HG02610 (cell line): ENCODE results near the gene MAP4.
"Not testable (repeated sequence)": the region's sequence is repeated elsewhere in the genome, so short reads cannot be mapped to it uniquely, and the experiment has no call there.

Experiments used
- ATAC-seq: cut with Tn5 transposase; IDR thresholded peaks from one replicate; pipeline ENCODE4 v1.9.1; 2021; ENCODE audit warnings: mild to moderate bottlenecking, moderate library complexity; ENCODE audit not compliant: unreplicated experiment

MAP4 gene

GRCh38 chr3:47897954-47898353 lies 118.3 kb downstream of the MAP4 start:
- no peak for ATAC-seq

DNA sequence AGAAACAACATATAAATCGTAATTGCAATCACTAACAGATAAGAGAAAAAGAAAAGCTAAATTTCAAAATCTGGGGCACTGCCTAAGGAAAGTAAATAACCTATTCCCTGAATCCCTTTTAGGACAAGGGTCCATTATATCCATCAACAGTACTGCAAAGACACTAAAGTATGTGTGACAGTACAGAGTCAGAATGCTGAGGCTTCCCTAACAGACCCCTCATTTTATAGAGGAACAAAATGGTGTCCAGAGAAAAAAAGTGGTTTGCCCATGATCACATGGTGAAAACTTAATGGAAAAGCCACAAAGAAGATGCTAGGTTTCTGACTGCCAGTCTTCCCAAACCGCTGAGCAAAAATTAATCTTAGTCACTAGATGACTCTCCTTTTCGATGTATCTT lies 119.5 kb downstream of the MAP4 start:
- ATAC-seq, result no peak

- ATAC-seq, result no peak
Measured at GRCh38 chr3:47895241-47895640, 121.0 kb downstream of the MAP4 start.

DNA sequence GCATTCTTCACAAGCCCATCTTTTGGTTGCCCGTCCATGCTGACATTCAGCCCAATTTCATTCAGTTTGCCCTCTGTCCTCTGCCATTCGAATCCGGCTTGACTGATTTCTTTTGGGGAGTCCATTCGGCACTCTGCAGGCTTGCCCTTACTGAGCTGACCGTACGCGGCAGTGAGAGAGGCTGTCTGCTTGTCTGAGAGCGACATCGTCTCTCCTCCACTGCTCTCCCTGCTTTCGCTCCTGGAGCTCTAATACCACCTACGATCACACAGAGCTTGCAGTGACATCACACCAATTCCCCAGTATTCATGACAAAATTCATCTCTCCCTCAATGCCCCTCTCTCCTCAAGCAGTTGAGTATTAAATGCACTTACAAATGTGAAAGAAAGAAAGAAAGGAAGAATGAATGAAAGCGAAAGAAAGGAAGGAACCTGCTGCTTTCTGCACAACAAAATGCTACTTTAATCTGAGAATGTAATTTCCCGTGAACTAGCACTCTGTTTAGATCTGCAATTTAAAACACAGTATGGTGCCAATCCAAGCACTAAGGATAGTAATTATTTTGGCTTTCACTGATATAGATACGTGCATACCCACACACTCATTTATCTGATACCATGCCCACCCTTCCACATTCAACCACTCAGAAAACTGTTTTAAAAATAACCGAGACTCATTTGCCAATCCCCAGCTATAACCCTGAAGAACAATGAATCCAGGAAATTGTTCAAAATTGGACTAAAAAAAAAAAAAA lies 123.8 kb downstream of the MAP4 start:
- no peak for ATAC-seq

- no peak for ATAC-seq
Measured at GRCh38 chr3:47891613-47892005, 124.6 kb downstream of the MAP4 start.

DNA sequence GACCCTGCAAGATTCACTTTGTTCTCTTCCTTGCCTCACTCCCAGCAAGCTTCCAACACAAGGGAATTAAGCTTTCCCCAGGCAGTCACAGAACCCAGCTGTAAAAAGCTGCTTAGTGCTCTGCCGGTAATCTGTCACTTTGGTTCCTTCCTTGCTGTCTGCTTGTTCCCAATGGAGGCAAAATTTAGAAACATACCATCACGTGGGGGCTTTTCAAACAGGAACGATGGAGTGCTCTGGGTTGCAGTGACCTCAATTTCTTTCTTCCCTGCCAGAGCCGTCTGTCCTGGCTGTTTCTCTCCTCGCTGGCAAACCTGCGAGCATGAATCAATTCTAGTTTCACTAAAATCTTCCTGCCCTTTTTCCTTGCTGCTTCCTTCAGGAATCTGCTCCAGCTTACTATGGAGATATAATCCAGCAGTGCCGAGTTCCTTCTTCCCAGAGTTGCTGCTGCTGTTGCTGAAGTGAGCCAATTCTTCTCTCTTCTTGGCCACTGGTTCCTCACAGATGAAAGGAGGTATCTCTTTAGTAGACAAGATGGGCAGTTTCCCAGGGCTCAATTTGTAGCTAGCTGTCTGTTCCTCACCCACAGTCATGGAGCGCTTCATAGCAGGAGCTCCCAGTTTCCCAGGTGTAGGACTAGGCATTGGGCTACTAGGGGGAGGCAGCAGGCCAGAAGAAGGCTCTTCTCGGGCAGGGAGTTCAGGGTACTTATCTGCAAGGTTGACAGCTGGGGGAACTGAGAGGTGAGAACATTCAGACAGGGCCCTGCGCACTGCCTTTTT lies 125.2 kb downstream of the MAP4 start:
- no peak for ATAC-seq

- no peak for ATAC-seq
Measured at GRCh38 chr3:47890126-47890827, 125.9 kb downstream of the MAP4 start.

- ATAC-seq, result no peak
Measured at GRCh38 chr3:47888986-47889757, 127.0 kb downstream of the MAP4 start.

DNA sequence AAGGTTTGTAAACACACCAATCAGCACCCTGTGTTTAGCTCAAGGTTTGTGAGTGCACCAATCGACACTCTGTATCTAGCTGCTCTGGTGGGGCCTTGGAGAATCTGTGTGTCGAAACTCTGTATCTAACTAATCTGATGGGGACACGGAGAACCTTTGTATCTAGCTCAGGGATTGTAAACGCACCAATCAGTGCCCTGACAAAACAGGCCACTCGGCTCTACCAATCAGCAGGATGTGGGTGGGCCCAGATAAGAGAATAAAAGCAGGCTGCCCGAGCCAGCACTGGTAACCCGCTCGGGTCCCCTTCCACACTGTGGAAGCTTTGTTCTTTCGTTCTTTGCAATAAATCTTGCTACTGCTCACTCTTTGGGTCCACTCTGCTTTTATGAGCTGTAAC lies 128.2 kb downstream of the MAP4 start:
- ATAC-seq, result not testable (repeated sequence)

DNA sequence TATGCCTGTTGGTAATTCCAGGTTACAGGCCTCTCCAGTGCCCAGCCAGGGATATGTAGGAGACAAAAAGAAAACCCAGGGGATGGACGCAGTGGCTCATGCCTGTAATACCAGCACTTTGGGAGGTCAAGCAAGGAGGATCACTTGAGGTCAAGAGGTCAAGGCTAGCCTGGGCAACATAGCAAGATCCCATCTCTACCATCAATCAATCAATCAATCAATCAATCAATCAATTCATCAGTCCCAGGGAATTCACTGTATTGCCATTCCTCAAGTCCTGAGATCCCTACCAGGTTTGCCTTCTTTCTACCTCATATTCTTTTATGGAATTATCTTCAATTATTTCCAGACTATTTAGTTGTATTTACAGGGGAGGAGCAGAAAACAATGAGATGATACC lies 131.0 kb downstream of the MAP4 start:
- no peak for ATAC-seq

DNA sequence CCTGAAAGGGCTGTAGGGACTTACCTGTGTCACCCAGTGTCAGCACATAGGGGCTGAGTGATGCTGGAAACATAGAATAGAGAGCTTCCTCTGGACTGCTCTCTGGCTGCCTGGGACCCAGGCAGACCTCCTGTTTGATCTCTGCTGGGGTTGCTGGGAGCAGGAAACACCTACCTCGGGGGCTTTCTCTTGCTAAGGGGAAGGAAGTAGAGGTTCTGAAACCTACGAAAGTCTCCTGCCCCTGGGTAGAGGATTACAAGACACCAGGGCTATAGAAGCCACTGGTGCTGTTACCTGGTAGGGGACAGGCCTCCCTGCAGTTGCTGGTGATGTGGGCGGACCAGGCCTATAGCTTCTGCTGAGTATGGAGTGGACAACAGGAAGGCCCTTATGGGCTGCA lies 131.6 kb downstream of the MAP4 start:
- ATAC-seq, result no peak

- ATAC-seq, result no peak
Measured at GRCh38 chr3:47882338-47882737, 133.9 kb downstream of the MAP4 start.

- no peak for ATAC-seq
Measured at GRCh38 chr3:47877719-47878118, 138.5 kb downstream of the MAP4 start.

GRCh38 chr3:47877290-47877689 lies 138.9 kb downstream of the MAP4 start:
- no peak for ATAC-seq

DNA sequence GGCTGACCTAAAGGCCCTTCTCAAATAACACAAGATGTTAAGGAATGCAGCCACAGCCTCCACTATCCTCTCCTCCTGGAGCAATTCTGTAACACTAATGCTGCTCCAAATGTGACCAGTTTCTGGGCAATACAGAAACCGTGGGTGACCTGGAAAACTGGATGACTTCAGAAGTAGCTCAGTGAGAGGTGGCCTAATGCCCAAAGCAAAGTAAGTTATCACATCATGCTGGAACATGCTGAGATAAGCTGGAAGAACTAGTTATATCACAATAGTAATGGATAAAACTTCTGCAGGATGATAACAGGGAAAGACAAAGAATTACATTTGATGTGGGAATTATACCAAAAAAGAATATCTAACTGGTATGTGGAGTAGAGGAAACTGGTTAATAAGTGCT lies 141.3 kb downstream of the MAP4 start:
- ATAC-seq, result no peak

- ATAC-seq, result no peak
Measured at GRCh38 chr3:47874438-47874837, 141.8 kb downstream of the MAP4 start.

GRCh38 chr3:47872916-47873315 lies 143.3 kb downstream of the MAP4 start:
- no peak for ATAC-seq

DNA sequence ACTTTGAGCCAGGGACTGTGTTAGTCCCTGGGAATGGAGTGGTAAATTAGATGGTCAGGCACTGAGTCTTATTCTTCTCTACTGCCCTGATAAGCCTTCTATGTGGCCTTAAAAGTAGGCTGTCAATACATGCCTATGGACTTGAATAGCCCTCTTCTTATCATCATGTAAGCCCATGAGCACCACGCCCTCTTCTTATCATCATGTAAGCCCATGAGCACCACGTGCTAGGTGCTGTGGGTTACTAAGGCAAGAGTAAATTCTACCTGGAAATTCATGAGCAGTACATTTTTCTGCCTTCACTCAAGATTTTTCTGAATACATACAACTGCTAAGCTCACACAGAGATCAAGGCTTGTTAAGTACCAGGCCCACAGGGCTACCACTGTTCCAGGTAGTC lies 144.8 kb downstream of the MAP4 start:
- no peak for ATAC-seq

GRCh38 chr3:47870702-47871260 lies 145.4 kb downstream of the MAP4 start:
- ATAC-seq, result no peak

DNA sequence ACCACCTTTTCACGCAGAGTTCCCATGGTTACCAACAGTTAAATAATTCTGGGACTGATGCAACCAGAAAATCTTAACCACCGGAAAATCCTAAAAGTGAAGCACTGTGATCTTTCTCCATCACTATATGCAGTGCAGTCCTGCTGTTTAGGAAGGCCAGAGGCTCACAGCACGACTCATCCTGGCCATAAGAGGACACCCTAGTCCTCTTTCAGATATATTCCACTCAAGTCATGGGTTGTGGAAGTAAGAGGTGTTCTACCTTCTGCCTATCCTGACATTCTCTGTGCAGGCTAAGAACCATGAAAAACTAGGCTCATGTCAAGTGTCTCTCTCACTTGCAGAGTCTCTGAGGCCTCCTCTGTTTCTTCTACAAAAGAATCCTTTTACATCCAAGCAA lies 146.1 kb downstream of the MAP4 start:
- ATAC-seq, result no peak

GRCh38 chr3:47868306-47868705 lies 147.9 kb downstream of the MAP4 start:
- ATAC-seq, result no peak
